Mesendoderm (in vitro differentiated cells): ENCODE data around the gene TPST2.

ENCODE experiments used
- DNase-seq: peaks from one replicate; pipeline ENCODE4 v3.0.0; 2013
- H2AK5ac ChIP-seq: 2 replicates; pipeline ENCODE4 v1.6.1; 2013; ENCODE audit warnings: low read length, inconsistent platforms
- H2BK120ac ChIP-seq: 2 replicates; pipeline ENCODE4 v1.6.1; 2013; ENCODE audit warnings: low read depth, mild to moderate bottlenecking, low read length, moderate library complexity, mixed read lengths
- H2BK15ac ChIP-seq: replicated peaks from 2 replicates; pipeline ENCODE4 v1.6.1; 2013; ENCODE audit warnings: low read depth, mild to moderate bottlenecking, moderate library complexity
- H2BK5ac ChIP-seq: 2 replicates; pipeline ENCODE4 v1.6.1; 2013; ENCODE audit warnings: low read length, inconsistent platforms
- H3K18ac ChIP-seq: 2 replicates; pipeline ENCODE4 v1.6.1; 2013; ENCODE audit warnings: mild to moderate bottlenecking, low read length, mixed read lengths
- H3K23ac ChIP-seq: one replicate; pipeline ENCODE4 v1.6.1; 2013; ENCODE audit warnings: low read length
- H3K27ac ChIP-seq: 2 replicates; pipeline ENCODE4 v1.5.1; 2013; ENCODE audit warnings: low read depth, mild to moderate bottlenecking, inconsistent platforms, low read length, moderate library complexity
- H3K27me3 ChIP-seq: 2 replicates; pipeline ENCODE4 v1.6.1; 2013; ENCODE audit warnings: low read length, control low read depth, mild to moderate bottlenecking, inconsistent platforms; ENCODE audit not compliant: insufficient read depth, poor library complexity
- H3K36me3 ChIP-seq: 2 replicates; pipeline ENCODE4 v1.6.1; 2013; ENCODE audit warnings: low read length, inconsistent platforms; ENCODE audit not compliant: control insufficient read depth, insufficient read depth
- H3K4ac ChIP-seq: one replicate; pipeline ENCODE4 v1.6.1; 2013; ENCODE audit warnings: low read depth, mild to moderate bottlenecking, low read length, moderate library complexity
- H3K4me1 ChIP-seq: 2 replicates; pipeline ENCODE4 v1.6.1; 2013; ENCODE audit warnings: low read depth, low read length, inconsistent platforms; ENCODE audit not compliant: control insufficient read depth
- H3K4me2 ChIP-seq: 2 replicates; pipeline ENCODE4 v1.6.1; 2013; ENCODE audit warnings: low read length
- H3K4me3 ChIP-seq: 2 replicates; pipeline ENCODE4 v1.5.1; 2013; ENCODE audit warnings: mild to moderate bottlenecking, low read length
- H3K56ac ChIP-seq: one replicate; pipeline ENCODE4 v1.6.1; 2013; ENCODE audit warnings: low read length
- H3K79me1 ChIP-seq: 2 replicates; pipeline ENCODE4 v1.6.1; 2013; ENCODE audit warnings: low read length, inconsistent platforms
- H3K79me2 ChIP-seq: 2 replicates; pipeline ENCODE4 v1.6.1; 2013; ENCODE audit warnings: mild to moderate bottlenecking, low read length; ENCODE audit not compliant: control insufficient read depth, insufficient read depth
- H3K9ac ChIP-seq: 2 replicates; pipeline ENCODE4 v1.6.1; 2013; ENCODE audit warnings: low read length, inconsistent platforms
- H4K5ac ChIP-seq: one replicate; pipeline ENCODE4 v1.6.1; 2013; ENCODE audit warnings: low read length
- H4K8ac ChIP-seq: one replicate; pipeline ENCODE4 v1.6.1; 2013; ENCODE audit warnings: low read depth, mild to moderate bottlenecking, control low read depth, low read length, moderate library complexity
- WGBS: extraction: QIAGEN DNeasy Blood & Tissue Kit; methylation state at CpG from one replicate; pipeline ENCODE4 v1.1.7; 2013; ENCODE audit warnings: low lambda C conversion rate, missing lambda C conversion rate; ENCODE audit not compliant: insufficient coverage; ENCODE audit errors: extremely low coverage; 5-methylcytosine and 5-hydroxymethylcytosine counted together

Gene TPST2

DNA sequence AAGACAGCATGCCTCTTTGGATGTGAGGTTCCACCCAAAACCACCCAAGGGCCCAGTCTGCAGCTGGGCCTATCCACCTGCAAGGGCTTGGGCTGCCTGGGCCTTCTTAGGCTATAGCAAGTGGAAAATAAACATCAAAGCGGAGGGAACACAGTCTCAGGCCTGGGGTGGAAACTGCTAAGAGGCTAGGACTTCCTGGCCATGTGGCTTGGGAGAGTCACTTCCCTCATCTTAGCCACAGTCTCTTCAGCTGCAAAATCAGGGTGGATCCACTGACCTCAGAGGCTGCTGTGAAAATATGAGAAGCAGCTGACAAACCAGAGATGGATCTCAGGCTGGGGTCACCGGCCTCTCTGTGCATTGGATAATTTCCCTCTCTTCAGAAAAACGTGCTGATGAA, 47.1 kb downstream of the TPST2 start:
- H2BK15ac ChIP-seq = no peak overlapping the region
- WGBS = no CpG with 5 or more reads among the region's 3 CpGs
- no peaks in the 10 kb centered on the region for H3K4me1 ChIP-seq
- H3K56ac ChIP-seq = no peak overlapping the region
- H3K4ac ChIP-seq = no peak overlapping the region
- no peak overlapping the region for H4K8ac ChIP-seq
- H3K79me2 ChIP-seq = peaks cover 45% of the 10 kb centered on the region
- H3K36me3 ChIP-seq = peaks cover 15% of the 10 kb centered on the region
- no peak overlapping the region for H3K9ac ChIP-seq
- no peaks in the 10 kb centered on the region for H3K27me3 ChIP-seq
- H3K23ac ChIP-seq = no peak overlapping the region
- no peak overlapping the region for H2AK5ac ChIP-seq
- no peak overlapping the region for H3K4me2 ChIP-seq
- H4K5ac ChIP-seq = no peak overlapping the region
- peaks cover 31% of the 10 kb centered on the region for H3K79me1 ChIP-seq
- no peak overlapping the region for H3K18ac ChIP-seq
- H3K27ac ChIP-seq = no peak overlapping the region
- DNase-seq = no peak
- no peak overlapping the region for H2BK5ac ChIP-seq
- no peak overlapping the region for H3K4me3 ChIP-seq
- H2BK120ac ChIP-seq = no peak overlapping the region

DNA sequence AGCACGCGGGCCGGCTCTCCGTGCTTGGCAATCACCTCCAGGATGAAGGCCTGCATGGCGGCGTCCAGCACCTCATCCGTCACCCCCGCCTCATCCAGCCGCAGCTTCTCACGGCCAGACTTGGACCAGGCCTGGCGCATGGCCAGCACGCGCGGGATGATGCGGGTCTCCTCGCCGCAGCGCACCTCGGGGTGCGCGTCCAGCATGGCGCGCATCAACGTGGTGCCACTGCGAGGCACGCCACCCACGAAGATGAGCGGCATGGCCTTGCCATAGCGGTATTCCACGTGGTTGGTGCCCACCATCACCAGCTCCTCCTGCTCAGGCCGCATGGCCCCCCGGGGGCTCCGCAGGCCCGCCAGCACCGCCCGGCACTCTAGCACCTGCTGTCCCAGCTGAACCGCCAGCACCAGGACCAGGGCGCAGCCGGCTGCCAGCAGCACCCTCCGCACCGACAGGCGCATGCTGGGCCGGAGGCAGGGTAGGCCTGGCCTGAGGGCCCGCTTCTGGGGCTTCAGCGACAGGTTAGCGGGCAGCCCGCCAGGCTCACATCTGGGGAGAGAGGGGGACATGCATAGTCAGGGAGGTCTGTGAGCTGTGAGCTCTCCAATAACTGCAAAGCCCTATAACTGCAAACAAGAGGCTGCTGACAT, 48.6 kb downstream of the TPST2 start:
- Histone ChIP-seq H2AK5ac (no peak overlapping the region), H3K9ac (no peak overlapping the region), H4K8ac (no peak overlapping the region), H3K4ac (no peak overlapping the region), H3K79me2 (peaks cover 30% of the 10 kb centered on the region), H2BK15ac (no peak overlapping the region), H4K5ac (no peak overlapping the region), H3K56ac (no peak overlapping the region), H2BK120ac (no peak overlapping the region), H3K36me3 (peaks cover 17% of the 10 kb centered on the region), H3K18ac (no peak overlapping the region), H3K4me3 (no peak overlapping the region), H3K27ac (no peak overlapping the region), H3K79me1 (peaks cover 30% of the 10 kb centered on the region), H3K23ac (no peak overlapping the region), H3K4me2 (no peak overlapping the region), H3K4me1 (no peaks in the 10 kb centered on the region), H3K27me3 (no peaks in the 10 kb centered on the region), H2BK5ac (no peak overlapping the region)
- DNase-seq = no peak
- WGBS = no CpG with 5 or more reads among the region's 47 CpGs

DNA sequence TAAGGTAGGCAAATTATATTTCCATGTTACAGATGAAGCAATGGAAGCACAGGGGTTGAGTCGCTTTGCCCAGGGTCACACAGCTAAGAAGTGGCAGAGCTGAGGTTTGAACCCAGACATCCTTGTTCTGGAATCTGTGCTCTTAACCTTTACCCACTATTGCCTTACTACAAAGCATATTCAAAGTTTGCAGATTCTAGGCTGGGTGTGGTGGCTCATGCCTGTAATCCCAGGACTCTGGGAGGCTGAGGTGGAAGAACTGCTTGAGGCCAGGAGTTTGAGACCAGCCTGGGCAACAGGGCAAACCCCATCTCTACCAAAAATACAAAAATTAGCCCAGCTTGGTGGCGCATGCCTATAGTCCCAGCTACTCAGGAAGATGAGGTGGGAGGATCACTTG, 49.8 kb downstream of the TPST2 start:
- Histone ChIP-seq H3K56ac (no peak overlapping the region), H3K79me1 (peaks cover 28% of the 10 kb centered on the region), H2AK5ac (no peak overlapping the region), H3K18ac (no peak overlapping the region), H3K4ac (no peak overlapping the region), H3K4me1 (no peaks in the 10 kb centered on the region), H3K23ac (no peak overlapping the region), H2BK5ac (no peak overlapping the region), H3K79me2 (peaks cover 21% of the 10 kb centered on the region), H3K27ac (no peak overlapping the region), H2BK120ac (no peak overlapping the region), H2BK15ac (no peak overlapping the region), H3K9ac (no peak overlapping the region), H3K27me3 (no peaks in the 10 kb centered on the region), H3K4me3 (no peak overlapping the region), H3K4me2 (no peak overlapping the region), H4K5ac (no peak overlapping the region), H4K8ac (no peak overlapping the region), H3K36me3 (peaks cover 18% of the 10 kb centered on the region)
- no CpG with 5 or more reads among the region's 2 CpGs for WGBS
- no peak for DNase-seq

DNA sequence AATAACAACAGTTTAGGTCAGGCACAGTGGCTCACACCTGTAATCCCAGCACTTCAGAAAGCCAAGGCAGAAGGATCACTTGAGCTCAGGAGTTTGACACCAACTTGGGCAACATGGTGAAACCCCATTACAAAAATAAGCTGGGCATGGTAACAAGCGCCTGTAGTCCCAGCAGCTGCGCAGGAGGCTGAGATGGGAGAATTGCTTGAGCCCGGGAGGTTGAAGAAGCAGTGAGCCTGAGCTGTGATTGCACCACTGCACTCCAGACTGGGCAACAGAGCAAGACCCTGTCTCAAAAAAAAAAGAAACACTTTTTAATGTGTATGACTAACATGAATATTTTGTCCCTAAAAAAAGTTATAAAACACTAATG, 53.2 kb downstream of the TPST2 start:
- WGBS = no CpG with 5 or more reads among the region's 3 CpGs
- no peak overlapping the region for H3K23ac ChIP-seq
- no peak overlapping the region for H2AK5ac ChIP-seq
- no peak overlapping the region for H4K8ac ChIP-seq
- H3K79me2 ChIP-seq = peaks cover 3% of the 10 kb centered on the region
- no peak overlapping the region for H4K5ac ChIP-seq
- H3K4me1 ChIP-seq = no peaks in the 10 kb centered on the region
- H3K79me1 ChIP-seq = peaks cover 17% of the 10 kb centered on the region
- H3K4me3 ChIP-seq = no peak overlapping the region
- H3K4ac ChIP-seq = no peak overlapping the region
- no peak overlapping the region for H3K9ac ChIP-seq
- no peak overlapping the region for H3K18ac ChIP-seq
- H2BK120ac ChIP-seq = no peak overlapping the region
- no peak overlapping the region for H2BK15ac ChIP-seq
- DNase-seq = no peak
- H3K36me3 ChIP-seq = peaks cover 14% of the 10 kb centered on the region
- H3K27me3 ChIP-seq = no peaks in the 10 kb centered on the region
- H3K27ac ChIP-seq = no peak overlapping the region
- no peak overlapping the region for H3K4me2 ChIP-seq
- H3K56ac ChIP-seq = no peak overlapping the region
- H2BK5ac ChIP-seq = no peak overlapping the region

DNA sequence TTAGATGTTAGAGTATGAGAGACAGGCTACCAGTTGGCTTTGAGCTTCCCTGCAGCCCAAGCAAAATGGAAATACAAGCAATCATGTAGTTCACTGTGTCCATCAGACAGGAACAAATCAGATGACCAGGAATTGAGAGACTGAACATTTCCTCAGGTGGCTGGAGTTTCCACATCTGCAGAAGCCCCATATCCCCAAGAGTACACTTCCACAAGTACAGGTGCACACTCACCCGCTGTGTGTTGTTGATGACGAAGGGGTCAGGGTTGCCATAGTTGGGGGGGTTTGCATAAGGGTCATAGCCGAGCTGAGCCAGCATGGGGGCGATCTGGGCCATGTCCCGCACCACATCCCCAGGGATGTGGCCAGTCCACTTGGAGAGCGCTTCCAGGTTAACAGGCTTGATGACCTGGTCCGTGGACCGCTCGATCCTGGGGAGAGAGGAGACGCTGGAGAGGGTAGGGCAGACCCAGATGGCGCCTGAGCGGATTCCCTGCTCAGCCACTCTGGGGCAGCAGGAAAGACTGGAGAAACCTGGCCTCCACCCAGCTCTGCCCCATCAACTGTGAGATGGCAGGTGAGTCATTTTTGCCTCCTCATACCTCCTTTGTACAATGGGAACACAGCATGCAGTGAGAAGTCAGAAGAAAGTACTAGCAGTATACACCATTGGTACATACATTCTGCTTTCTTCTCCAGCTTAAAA, 53.7 kb downstream of the TPST2 start:
- no peak for DNase-seq
- Histone ChIP-seq H2AK5ac (no peak overlapping the region), H3K56ac (no peak overlapping the region), H3K4me1 (no peaks in the 10 kb centered on the region), H3K23ac (no peak overlapping the region), H2BK5ac (no peak overlapping the region), H3K4ac (no peak overlapping the region), H3K79me2 (no peaks in the 10 kb centered on the region), H3K18ac (no peak overlapping the region), H3K9ac (no peak overlapping the region), H3K27me3 (no peaks in the 10 kb centered on the region), H3K4me3 (no peak overlapping the region), H2BK120ac (no peak overlapping the region), H3K4me2 (no peak overlapping the region), H4K8ac (no peak overlapping the region), H4K5ac (no peak overlapping the region), H3K36me3 (peaks cover 18% of the 10 kb centered on the region), H3K27ac (no peak overlapping the region), H2BK15ac (no peak overlapping the region), H3K79me1 (peaks cover 17% of the 10 kb centered on the region)
- WGBS = no CpG with 5 or more reads among the region's 12 CpGs

DNA sequence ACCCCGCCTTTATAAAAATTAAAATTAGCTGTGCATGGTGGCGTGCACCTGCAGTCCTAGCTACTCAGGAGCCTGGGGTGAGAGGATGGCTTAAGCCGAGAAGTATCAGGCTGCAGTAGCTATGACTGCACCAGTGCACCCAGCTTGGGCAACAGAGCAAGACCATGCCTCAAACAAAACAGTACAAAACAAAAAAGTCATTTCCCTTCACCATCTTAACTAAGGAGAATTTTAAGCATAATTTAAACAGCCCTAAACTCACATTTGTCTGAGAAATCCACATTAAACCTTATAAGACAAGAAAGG, 54.4 kb downstream of the TPST2 start:
- no peak overlapping the region for H3K4me3 ChIP-seq
- no peak overlapping the region for H3K9ac ChIP-seq
- no CpG with 5 or more reads among the region's 3 CpGs for WGBS
- no peaks in the 10 kb centered on the region for H3K79me2 ChIP-seq
- no peaks in the 10 kb centered on the region for H3K4me1 ChIP-seq
- no peaks in the 10 kb centered on the region for H3K27me3 ChIP-seq
- no peak overlapping the region for H3K4me2 ChIP-seq
- H3K56ac ChIP-seq = no peak overlapping the region
- no peak overlapping the region for H2BK120ac ChIP-seq
- H3K79me1 ChIP-seq = peaks cover 11% of the 10 kb centered on the region
- H3K18ac ChIP-seq = no peak overlapping the region
- no peak for DNase-seq
- H3K27ac ChIP-seq = no peak overlapping the region
- no peak overlapping the region for H2AK5ac ChIP-seq
- H3K36me3 ChIP-seq = peaks cover 13% of the 10 kb centered on the region
- H4K5ac ChIP-seq = no peak overlapping the region
- H2BK5ac ChIP-seq = no peak overlapping the region
- H3K23ac ChIP-seq = no peak overlapping the region
- no peak overlapping the region for H3K4ac ChIP-seq
- H2BK15ac ChIP-seq = no peak overlapping the region
- no peak overlapping the region for H4K8ac ChIP-seq
